SK-N-SH treated with all-trans-retinoic acid at 6 μM for 48 hours (cell line): ENCODE measurements around the gene NFAM1.

Experiments used
- PATZ1 ChIP-seq: fragments of 250-450 bp; sonication (Bioruptor Pico); IDR thresholded peaks from 2 replicates; pipeline ENCODE4 v1.8.0; 2020; ENCODE audit warnings: mild to moderate bottlenecking, moderate library complexity, borderline replicate concordance
- TCF4 ChIP-seq: fragments of 250-450 bp; sonication (Bioruptor Pico); IDR thresholded peaks from 2 replicates; pipeline ENCODE4 v1.8.0; 2021; ENCODE audit warnings: mild to moderate bottlenecking, moderate library complexity, borderline replicate concordance

- TF ChIP-seq PATZ1 (CRISPR knock-in tag) = no peak
- no peak for TF ChIP-seq TCF4 (CRISPR knock-in tag)
Observed at GRCh38 chr22:42369250-42370041, 62.8 kb downstream of the NFAM1 start.
